Fibroblast of lung (primary cell): ENCODE results near the gene SNIP1.

Source experiments
- CTCF ChIP-seq, 2 donors: IDR thresholded peaks in 1 of 2; conservative IDR thresholded peaks in 1 of 2; 1 replicate in 1 of 2; 2 replicates in 1 of 2; pipeline ENCODE4 v1.5.1; 2011 to 2012; ENCODE audit warnings: low read length in 2 of 2, control low read depth in 1 of 2, inconsistent platforms in 1 of 2, low read depth in 1 of 2, mild to moderate bottlenecking in 1 of 2
- EZH2 ChIP-seq: IDR thresholded peaks from 2 replicates; pipeline ENCODE4 v1.5.1; 2012; ENCODE audit warnings: low read length, control low read depth, mild to moderate bottlenecking; ENCODE audit errors: missing control alignments

GRCh38 chr1:37599940-37600339 lies 45.8 kb upstream of the SNIP1 start:
- TF ChIP-seq EZH2, result no peak
- no peak for TF ChIP-seq CTCF (conservative IDR thresholded peaks at IDR 0.05 in 1 of 2, IDR thresholded peaks at IDR 0.05 in 1 of 2; ENCODE audit: low read depth in 1 of 2, low read length in 2 of 2)
